Stimulated activated CD8-positive, alpha-beta memory T cell treated with anti-CD3 and anti-CD28 coated beads, Interleukin-15, amount 100 ng/mL, for 48 hours (primary cell): ENCODE results near the gene CUL1.

Experiments used
- DNase-seq, 2 donors: peaks; one replicate each; pipeline ENCODE4 v3.0.0-alpha.2; 2020; ENCODE audit warnings: low read depth in 2 of 2

Gene CUL1

DNA sequence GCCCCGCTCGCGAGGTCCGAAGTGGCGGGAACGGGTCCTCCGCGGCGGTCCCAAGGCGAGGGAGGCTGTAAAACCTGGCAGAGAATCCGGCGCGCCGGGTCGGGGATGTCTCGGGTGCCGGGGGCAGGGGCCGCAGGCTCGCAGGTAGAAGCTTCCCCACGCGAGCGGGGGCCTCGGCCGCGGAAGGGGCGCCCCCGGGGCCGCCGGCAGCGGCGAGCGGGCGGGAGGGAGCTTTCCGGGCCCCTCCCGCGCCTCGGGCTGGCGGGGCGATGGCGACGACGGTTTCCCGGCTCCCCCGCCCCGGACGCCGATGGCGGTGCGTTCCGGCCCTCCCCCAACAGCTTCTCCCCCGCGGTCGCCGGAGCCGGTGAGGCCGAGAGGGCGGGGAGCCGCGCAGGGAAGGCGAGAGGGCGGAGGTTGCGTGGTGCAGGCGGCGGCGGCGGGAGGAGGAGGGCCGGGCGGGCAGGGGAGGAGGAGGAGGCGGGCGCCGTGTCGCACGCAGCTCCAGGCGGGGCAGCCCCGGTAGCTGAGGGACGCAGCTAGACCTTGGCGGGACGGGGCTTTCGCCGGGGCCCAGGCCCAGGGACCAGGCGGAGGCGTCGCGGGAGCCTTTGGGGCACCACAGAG, at the start of gene CUL1:
Gene CUL1, plus strand, starts transcription at position 507 of the 627 bp plus-strand sequence. CDS start 31,220 bp downstream, outside the sequence.
- peak; percentile 75 to 78 for DNase-seq

DNA sequence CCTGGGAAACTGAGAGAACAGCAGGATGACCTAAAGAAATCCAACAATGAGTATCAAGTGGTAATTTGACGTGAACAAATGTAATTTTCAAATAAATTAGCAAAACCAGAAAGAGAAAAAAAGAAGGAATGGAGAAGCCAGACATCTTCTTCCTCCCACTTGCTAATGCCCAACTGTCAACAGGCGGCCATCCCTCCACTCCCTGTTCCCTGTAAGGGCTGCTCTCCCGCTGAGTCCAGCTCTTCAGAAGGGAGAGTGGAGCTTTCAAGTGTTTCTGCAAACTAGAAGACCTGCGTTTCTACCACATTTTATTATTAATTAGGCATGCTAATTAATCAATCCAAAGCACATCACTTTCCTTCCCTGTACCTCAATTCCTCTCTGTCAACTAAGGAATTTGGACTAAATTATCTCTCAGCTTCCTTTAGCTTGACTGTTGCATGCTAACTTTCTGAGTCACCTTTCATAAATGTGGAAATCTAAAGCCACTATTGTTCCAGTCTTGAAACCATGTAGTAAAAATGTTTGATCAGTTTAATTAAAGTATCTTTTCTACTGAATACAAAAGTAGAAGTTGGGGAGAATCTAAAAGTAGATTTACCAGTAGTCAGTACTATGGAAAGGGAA, 48.4 kb upstream of the CUL1 start:
- DNase-seq: no peak

DNA sequence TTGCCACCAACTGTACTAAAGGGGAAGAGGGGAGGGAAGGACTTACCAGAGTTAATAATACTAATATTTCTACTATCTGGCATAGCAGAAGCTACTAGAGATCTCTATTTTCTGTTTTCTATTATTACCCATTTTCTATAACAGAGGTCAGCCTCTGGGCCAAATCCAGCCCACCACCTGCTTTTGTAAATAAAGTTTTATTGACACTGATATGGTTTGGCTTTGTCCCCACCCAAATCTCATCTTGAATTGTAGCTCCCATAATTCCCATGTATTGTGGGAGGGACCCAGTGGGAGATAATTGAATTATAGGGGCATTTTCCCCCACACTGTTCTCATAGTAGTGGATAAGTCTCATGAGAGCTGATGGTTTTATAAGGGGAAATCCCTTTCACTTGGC, 45.9 kb upstream of the CUL1 start:
- DNase-seq: no peak

DNA sequence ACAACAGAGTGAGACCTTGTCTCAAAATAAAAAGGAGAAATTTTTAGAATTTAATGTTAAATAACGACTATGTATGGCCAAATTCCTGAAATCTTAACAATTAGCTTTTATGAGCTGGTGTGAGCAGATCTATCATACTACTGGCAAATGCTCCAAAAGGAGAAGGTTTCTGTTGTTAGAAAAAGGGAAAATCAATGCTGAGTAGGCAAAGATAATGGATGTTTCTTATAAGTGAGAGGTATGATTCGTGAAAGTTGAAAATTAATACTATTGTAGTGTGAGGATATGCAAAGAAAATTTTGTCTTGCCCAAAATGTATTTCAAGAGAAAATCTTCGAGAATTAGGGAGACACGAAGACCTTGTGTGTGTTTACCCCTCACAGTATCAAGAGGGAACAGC, 40.8 kb upstream of the CUL1 start:
- no peak for DNase-seq

DNA sequence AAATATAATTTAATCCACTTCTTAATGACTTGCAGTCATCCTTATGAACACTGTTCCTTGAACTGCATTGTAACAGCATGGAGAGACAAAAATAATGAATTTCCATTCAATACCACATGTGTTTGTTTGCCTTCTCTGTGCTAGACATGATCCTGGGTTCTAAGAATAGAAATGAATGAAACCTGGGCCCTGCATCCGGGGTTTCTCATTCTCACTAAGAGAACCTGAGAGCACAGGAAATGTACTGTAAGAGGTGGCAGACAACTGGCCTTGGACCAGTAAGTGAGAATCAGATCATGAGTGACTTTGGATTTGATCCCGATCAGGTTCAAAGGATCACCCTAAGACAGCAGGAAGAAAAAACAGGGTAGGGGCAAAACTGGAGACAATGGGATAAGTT, 37.2 kb upstream of the CUL1 start:
- DNase-seq: no peak

DNA sequence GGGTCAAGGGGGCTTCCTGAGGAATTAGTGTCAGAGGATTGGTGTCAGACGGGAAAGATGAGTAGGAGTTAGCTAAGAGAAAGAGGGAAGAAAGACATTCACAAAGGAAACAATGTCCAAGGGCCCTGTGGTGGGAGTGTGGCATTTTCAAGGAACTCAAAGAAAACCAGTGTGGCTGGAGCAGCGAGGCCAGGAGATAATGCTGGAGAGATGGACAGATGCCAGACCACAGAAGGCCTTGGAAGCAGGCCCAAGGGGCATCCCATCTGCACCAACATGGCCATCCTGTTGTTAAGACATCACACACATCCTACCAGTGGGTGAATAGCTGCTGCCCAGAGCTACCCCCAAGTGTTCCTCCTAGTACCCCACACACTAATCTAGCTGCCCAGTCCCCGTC, 36.1 kb upstream of the CUL1 start:
- no peak for DNase-seq

DNA sequence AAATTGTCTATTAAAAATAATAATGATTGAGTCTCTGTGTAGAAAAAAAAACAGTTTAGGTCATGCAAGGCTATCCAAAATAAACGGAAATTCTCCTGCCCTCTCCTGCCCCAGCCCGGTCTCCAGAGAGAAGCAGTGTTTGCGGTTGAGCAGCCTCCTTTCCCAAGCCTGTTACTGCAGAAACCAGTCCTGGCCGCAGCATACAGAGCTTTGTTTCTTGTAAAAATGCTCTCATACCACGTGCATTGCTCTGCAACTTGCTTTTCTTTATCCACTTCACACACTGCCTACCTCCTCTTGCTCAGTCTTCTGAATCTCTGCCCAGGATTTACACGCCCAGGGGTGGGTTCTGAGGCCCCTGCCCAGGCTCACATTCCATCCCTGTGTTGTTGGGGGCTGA, 34.4 kb upstream of the CUL1 start:
- no peak for DNase-seq

DNA sequence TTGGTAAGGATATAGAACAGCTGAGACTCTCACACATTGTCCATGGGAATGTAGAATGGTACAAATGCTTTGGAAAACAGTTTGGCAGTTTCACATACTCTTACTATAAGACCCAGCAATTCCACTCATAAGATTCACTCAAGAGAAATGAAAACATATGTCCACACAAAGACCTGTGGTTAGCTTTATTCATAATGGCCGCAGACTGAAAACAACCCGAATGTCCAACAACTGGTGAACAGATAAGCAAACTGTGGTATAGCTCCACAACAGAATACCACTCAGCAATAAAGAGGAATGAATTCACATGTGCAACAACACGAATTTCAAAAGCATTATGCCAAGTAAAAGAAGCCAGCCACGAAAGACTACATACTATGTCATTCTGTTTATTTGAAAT, 33.5 kb upstream of the CUL1 start:
- DNase-seq: no peak

DNA sequence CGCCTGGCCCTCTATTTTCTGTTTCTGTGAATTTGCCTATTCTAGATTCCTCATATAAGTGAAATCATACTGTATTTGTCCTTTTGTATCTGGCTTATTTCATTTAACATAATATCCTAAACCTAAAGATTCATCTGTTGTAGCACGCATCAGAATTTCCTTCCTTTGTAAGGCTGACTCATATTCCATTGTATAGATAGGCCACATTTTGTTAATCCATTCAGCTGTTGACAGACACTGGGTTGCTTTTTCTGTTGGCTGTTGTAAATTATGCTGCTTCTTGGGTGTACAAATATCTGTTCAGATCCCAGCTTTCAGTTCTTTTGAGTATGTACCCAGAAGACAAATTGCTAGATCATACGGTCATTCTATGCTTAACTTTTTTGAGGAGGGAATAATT, 28.8 kb upstream of the CUL1 start:
- DNase-seq: no peak

DNA sequence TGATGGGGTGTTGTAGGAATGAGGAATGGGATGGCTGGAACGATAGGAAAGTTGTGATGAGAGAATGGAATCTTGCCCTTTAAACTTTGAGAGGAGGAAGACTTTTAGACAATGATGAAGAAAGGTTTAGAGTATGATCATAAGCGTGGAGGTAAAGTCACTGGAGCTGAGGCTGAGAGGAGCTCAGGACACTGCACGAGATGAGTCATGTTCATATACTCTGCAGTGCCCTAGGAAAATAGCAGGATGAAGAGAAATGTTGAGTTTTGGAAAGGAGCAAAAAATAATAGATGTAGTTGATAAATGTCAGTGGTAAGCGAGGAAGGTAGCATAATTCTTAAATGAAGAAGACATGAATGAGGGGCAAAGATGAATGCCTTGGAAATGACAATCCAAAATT, 28.3 kb upstream of the CUL1 start:
- no peak for DNase-seq

DNA sequence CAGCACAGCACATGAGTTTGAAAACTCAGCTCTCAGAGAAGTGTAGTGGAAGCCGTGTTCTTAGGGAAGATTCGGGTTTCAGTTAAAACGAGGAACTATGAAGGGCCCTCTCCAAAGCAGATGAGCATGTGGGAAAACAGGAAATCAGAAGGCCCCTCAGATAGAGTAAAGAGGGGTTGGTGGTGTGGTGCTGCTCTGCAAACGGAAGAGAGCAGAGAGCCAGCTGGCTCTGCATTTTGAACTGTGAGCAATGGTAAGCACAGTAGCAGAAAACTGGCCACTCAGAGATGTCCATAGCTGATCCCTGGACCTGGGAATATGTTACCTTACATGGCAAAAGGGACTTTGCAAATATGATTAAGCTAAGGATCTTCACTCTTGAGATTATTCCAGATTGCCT, 27.9 kb upstream of the CUL1 start:
- no peak for DNase-seq

DNA sequence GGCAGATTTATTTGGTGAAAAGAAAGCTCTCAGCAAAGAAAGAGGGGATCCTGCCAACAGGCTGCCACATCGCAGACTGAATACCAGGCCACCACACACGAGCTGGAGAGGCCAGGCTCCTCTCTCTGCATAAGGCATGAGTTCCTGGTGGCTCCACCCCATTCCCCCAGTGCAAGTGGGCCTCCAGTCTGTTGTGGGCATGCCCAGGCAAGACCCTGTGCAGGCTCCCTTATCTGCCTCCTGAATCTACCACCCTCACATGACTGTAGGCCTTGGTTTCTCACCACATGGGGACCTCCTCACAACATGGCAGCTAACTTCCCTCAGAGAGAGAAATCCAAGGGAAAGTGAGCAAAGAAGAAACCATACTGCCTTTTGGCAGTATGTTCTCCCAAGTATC, 26.7 kb upstream of the CUL1 start:
- DNase-seq: no peak

DNA sequence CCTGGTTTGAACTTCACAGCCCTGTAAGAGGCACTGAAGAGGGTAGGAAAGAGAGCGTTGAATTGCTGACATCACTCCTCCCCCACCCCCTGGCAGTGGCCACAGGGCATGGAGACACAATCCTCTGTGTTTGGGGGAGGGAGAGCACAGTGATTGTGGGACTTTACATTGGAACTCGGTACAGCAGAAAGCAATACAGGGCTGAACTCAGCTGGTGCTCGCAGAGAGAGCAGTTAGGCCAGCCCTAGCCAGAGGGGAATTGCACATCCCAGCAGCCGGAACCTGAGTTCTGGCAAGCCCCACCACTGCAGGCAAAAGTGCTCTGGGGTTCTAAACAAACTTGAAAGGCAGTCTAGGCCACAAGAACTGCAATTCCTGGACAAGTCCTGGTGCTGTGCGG, 24.0 kb upstream of the CUL1 start:
- DNase-seq: no peak

DNA sequence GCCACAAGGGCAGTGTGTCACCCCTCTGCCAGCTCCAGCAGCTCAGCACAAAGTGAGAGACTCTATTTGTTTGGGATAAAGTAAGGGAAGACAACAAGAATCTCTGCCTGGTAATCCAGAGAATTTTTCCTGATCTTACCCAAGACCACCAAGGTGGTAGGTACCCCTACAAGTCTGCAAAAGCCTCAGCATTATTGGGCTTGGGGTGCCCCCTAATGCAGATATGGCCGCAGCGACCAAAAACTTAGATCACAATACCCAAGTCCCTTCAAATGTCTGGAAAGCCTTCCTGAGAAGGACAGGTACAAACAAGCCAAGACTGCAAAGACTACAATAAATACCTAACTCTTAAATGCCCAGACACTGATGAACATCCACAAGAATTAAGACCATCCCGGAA, 22.4 kb upstream of the CUL1 start:
- no peak for DNase-seq

DNA sequence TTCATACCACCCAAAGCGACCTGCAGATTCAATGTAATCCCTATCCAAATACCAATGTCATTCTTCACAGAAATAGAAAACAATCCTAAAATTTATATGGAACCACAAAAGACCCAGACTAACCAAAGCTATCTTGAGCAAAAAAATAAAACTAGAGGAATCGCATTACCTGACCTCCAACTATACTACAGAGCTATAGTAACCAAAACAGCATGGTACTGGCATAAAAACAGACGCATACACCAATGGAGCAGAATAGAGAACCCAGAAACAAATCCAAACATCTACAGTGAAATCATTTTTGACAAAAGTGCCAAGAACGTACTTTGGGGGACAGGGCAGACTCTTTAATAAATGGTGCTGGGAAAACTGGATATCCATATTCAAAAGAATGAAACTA, 16.9 kb upstream of the CUL1 start:
- no peak for DNase-seq

DNA sequence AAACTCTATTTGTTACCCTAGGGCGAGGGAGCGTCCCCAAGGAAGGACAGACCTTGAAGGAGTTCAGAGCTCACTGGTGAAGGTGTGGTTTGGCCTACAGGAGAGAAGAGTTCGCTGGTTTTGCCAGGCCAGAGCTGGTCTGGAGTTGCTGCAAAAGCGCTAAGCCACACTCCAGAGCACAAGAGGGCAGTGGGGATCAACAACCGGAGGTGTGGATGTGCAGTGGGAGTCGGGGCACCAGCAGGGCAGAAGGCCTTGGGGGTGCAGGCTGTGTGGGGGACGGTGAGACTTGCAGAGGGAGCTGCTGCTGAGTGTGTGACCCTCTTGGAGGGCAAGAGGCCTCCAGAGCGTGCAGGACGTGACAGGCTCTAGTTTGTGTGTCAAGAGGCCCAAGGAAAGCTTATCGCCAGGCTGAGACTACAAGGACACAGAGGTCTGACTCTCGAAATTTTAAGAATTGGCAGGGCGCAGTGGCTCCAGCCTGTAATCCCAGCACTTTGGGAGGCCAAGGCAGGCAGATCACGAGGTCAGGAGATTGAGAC, 14.3 kb upstream of the CUL1 start:
- DNase-seq: no peak

DNA sequence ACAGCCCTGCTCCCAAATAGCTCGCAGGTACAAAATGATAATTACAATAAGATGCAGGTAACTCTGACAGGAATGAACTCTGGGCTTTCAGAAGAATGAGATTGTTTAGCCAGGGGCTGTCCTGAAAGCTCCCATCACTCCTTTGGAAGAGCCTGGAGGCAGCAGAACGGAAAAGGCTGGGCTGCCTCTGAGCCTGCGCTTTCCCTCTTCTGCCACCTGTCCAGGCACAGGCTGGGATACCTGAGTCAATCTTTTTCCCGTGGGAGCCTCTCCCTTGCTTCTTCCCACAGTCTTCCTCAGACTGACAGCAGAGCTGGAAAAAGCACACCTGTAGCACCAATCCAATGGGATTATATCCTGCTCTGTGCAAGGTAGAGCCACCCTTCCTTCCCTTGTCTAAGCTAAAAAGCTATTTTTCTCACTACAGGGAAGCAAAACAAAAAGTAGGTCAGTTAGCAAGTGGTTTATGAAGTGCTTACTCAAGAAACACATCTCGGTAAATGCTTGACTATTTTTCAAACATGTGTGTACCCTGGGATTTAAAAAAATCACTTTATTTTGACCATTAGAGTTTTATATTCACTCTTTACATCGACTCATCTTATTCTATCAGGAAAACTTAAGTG, 12.3 kb upstream of the CUL1 start:
- no peak for DNase-seq

DNA sequence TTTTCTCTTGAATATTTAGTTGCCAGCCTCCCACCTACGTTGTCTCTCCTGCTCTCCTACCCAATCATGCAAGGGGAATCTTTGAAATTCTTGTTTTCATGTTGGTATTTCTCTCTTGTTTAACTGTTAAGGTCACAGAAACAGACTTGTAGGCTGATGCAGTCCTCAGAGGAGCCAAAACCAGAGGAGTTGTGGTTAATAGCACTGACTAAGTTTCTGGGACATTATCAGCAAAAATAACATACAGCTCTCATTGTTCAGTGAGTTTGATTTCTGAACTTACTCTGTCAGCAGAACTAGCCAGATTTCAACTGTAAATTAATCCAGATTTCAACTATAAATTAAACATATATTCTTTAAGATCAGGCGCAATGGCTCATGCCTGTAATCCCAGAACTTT, 11.1 kb upstream of the CUL1 start:
- no peak for DNase-seq

DNA sequence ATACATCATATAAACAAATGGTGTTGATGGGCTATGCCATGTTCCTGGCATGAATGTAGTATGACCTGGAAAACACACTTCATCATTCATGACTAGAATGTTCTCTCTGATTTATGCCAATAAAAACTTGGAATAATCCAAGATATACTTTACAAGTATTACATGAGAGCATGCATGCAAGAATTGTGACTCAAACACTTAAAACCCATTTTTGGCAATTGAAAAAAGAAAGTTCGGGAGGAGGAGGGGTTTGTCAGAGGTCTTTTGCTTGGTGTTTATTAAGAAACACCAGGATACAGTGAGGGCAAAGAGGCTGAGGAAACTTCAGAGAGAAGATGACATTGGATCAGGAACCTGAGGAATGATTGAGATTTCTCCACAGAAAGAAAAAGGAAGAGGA, 10.2 kb upstream of the CUL1 start:
- no peak for DNase-seq

DNA sequence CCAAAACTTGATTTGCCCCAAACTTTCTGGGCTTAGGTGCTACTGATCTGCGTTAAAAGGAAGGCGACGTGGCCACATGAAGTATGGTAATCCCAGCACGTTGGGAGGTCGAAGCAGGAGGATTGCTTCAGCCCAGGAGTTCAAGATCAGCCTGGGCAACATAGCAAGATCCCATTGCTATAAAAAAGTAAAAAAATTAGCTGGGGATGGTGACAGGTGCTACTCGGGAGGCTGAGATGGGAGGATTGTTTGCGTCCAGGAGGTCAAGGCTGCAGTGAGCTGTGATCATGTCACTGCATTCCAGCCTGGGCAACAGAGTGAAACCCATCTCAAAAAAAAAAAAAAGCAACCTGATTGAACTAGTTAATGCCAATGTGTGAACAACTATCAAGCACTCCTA, 5.1 kb upstream of the CUL1 start:
- no peak for DNase-seq

DNA sequence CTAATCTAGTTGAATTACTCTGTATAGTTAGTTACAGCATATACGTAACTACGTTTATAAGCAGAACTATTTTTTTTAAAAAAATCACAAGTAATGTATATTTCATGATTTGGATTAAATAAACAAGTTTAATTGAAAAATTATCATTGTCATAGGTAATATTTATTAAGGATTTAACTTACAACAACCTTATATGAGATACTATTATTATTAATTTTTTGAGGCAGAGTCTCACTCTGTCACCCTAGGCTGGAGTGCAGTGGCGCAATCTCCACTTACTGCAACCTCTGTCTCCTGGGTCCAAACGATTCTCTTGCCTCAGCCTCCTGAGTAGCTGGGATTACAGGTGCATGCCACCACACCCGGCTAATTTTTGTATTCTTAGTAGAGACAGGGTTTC, 4.1 kb upstream of the CUL1 start:
- DNase-seq: no peak

DNA sequence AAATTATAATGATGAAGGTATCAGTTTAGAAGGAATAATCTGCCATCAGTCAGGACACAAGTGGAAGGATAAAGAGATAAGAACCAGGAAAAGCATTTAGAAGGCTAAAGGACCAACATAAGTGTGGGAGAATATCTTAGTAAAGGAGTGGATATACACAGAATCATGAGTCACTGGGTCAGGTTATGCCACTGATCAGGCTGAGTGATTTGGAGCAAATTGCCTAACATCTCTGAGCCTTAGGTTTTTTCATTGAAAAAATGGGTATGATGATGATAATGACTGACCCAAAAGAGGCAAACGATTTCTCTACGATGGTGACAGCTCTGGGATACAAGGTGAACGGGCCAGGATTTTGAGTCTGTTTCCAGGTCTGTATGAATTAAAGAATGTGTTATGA, 2.8 kb upstream of the CUL1 start:
- DNase-seq: no peak

DNA sequence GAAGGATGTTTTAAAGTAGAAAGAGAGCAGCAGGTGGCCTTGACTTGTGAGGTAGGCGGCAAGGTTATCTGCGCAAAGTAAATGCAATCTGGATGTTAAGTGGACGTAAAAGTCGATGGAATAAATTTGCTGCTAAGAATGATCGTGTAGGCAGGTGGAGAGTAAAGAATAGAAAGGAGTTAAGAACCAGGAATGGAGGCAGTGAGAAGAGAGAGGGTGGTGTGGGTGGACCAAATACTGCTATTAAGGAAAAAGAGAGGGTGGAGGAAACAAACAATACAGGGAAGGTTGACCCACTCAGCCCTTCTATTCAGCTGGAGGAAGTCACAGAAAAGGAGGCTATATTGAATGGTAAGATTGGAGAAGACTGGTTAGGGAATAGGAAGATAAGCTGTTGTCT, 1.9 kb upstream of the CUL1 start:
- DNase-seq: no peak
